K562 (cell line): ENCODE results near the gene LIAS. TPM values are rescaled to one million over a fixed set of nuclear protein-coding genes. Genes with fewer than 3 reads are reported as not detected.

Experiments
- BRD4 ChIP-seq: fragments of 200-600 bp; sonication (generic); IDR thresholded peaks from 2 replicates; pipeline ENCODE4 v1.6.1; 2017; ENCODE audit warnings: inconsistent platforms
- CBFB ChIP-seq: sonication (generic); formaldehyde crosslinking; IDR thresholded peaks from 2 replicates; pipeline ENCODE4 v1.4.0; 2020; ENCODE audit warnings: mild to moderate bottlenecking, missing genetic modification reagents
- CHD4 ChIP-seq: fragments of 200-600 bp; sonication (generic); IDR thresholded peaks from 3 replicates; pipeline ENCODE4 v1.6.1; 2012; ENCODE audit warnings: low read depth, mild to moderate bottlenecking, mixed read lengths, low read length, inconsistent platforms; ENCODE audit not compliant: insufficient read depth, insufficient replicate concordance, poor library complexity, severe bottlenecking
- DIDO1 ChIP-seq: fragments of 450-650 bp; IDR thresholded peaks from 2 replicates; pipeline ENCODE4 v1.6.1; 2016; ENCODE audit warnings: low read depth, missing biosample characterization, missing genetic modification characterization
- ESRRA ChIP-seq: fragments of 450-650 bp; IDR thresholded peaks from 2 replicates; pipeline ENCODE4 v1.6.1; 2014; ENCODE audit warnings: low read depth, mild to moderate bottlenecking, moderate library complexity, borderline replicate concordance
- FOXA1 ChIP-seq: fragments of 450-650 bp; IDR thresholded peaks from 2 replicates; pipeline ENCODE4 v1.6.1; 2016; ENCODE audit warnings: mild to moderate bottlenecking, borderline replicate concordance
- FOXK2 ChIP-seq, 2 experiments: fragments of 450-650 bp; IDR thresholded peaks in 1 of 2; conservative IDR thresholded peaks in 1 of 2; 2 replicates each; pipeline ENCODE4 v1.6.1; 2016; ENCODE audit warnings: low read depth in 2 of 2, mild to moderate bottlenecking in 1 of 2
- JUND ChIP-seq, 2 experiments: IDR thresholded peaks; 2 replicates in 1 of 2; 3 replicates in 1 of 2; pipeline ENCODE4 v1.6.1; 2011; ENCODE audit warnings: borderline replicate concordance in 2 of 2, low read depth in 2 of 2, low read length in 2 of 2, improper control_type of control experiment in 1 of 2, missing biosample characterization in 1 of 2, missing genetic modification characterization in 1 of 2, missing genetic modification reagents in 1 of 2
- KLF16 ChIP-seq: IDR thresholded peaks from 2 replicates; pipeline ENCODE4 v1.6.1; 2016; ENCODE audit warnings: antibody characterized with exemption
- MAZ ChIP-seq, 2 experiments: fragments of 450-650 bp in 1 of 2; sonication (generic) in 1 of 2; formaldehyde crosslinking; IDR thresholded peaks in 1 of 2; conservative IDR thresholded peaks in 1 of 2; 2 replicates each; pipeline versions ENCODE4 v1.4.0 to v1.5.0; 2020; ENCODE audit warnings: mild to moderate bottlenecking in 1 of 2, missing genetic modification reagents in 1 of 2
- MTA1 ChIP-seq: fragments of 450-650 bp; IDR thresholded peaks from 2 replicates; pipeline ENCODE4 v1.6.1; 2017; ENCODE audit warnings: borderline replicate concordance
- NFYB ChIP-seq: IDR thresholded peaks from 2 replicates; pipeline ENCODE4 v1.6.1; 2011; ENCODE audit warnings: mild to moderate bottlenecking, moderate library complexity; ENCODE audit not compliant: insufficient read length; ENCODE audit errors: extremely low read depth
- NONO ChIP-seq, 2 experiments: fragments of 200-400 bp in 1 of 2; fragments of 450-650 bp in 1 of 2; formaldehyde crosslinking in 1 of 2; IDR thresholded peaks; 2 replicates each; pipeline ENCODE4 v1.6.1; 2017; ENCODE audit warnings: low read depth in 2 of 2, mild to moderate bottlenecking in 2 of 2, moderate library complexity in 2 of 2, low read length in 1 of 2
- NUFIP1 ChIP-seq: fragments of 450-650 bp; IDR thresholded peaks from 2 replicates; pipeline ENCODE4 v1.6.1; 2018; ENCODE audit not compliant: partially characterized antibody
- POLR2A ChIP-seq: fragments of 450-650 bp; conservative IDR thresholded peaks from 2 replicates; pipeline ENCODE4 v1.6.1; 2016
- POLR2AphosphoS2 ChIP-seq: IDR thresholded peaks from 2 replicates; pipeline ENCODE4 v1.6.1; 2012; ENCODE audit warnings: low read length, improper control_type of control experiment
- POLR2H ChIP-seq: IDR thresholded peaks from 2 replicates; pipeline ENCODE4 v1.6.1; 2016; ENCODE audit warnings: missing genetic modification characterization, low read depth, mild to moderate bottlenecking, control low read depth, missing compliant biosample characterization, moderate library complexity
- SREBF1 ChIP-seq: fragments of 150-350 bp; IDR thresholded peaks from 2 replicates; pipeline ENCODE4 v1.6.1; 2014; ENCODE audit warnings: antibody characterized with exemption, low read depth, low read length, borderline replicate concordance
- ZFPM2 ChIP-seq: fragments of 250-450 bp; sonication (Bioruptor Pico); IDR thresholded peaks from 2 replicates; pipeline ENCODE4 v1.5.1; 2022; ENCODE audit warnings: mild to moderate bottlenecking
- ZNF384 ChIP-seq: IDR thresholded peaks from 2 replicates; pipeline ENCODE4 v1.6.1; 2012; ENCODE audit warnings: low read depth, low read length, improper control_type of control experiment
- ZNF785 ChIP-seq: fragments of 250-450 bp; sonication (Bioruptor Pico); IDR thresholded peaks from 2 replicates; pipeline ENCODE4 v1.4.0; 2020; ENCODE audit warnings: mild to moderate bottlenecking
- polyA plus RNA-seq, 8 experiments: library from polyadenylated mRNA; depleted of rRNA in 4 of 8; stranded (reverse) in 5 of 8; unstranded in 3 of 8; fragments of >200 nt; fragmentation: Nextera tagmentation in 2 of 8; fragmentation: Illumina TruSeq in 1 of 8; extraction: Ambion mirVana in 2 of 8; extraction: Trizol in 1 of 8; gene quantifications; 2 replicates each; pipeline versions ENCODE4 v1.2.1 to v1.2.3, GENCODE V29; 2011 to 2014; ENCODE audit warnings: inconsistent platforms in 1 of 8, missing spikeins in 1 of 8
- total RNA-seq, 7 experiments: library from RNA; depleted of rRNA in 6 of 7; stranded (reverse); fragments of >200 nt in 6 of 7; fragmentation: Illumina TruSeq in 2 of 7; extraction: Trizol in 2 of 7; gene quantifications; 2 replicates each; pipeline versions ENCODE4 v1.2.1 to v1.2.3, GENCODE V29; 2011 to 2021; ENCODE audit warnings: low replicate concordance in 1 of 7
- TF ChIP-seq, protein P1 (sequence below): fragments of 200-800 bp; sonication (Bioruptor generic); IDR thresholded peaks from 2 replicates; pipeline ENCODE4 v1.6.1; 2017; ENCODE audit warnings: missing genetic modification characterization, missing compliant biosample characterization
- TF ChIP-seq, protein P2 (sequence below), 2 experiments: fragments of 450-650 bp in 1 of 2; sonication (generic) in 1 of 2; formaldehyde crosslinking; conservative IDR thresholded peaks; 2 replicates each; pipeline versions ENCODE4 v1.4.0 to v1.8.1; 2020 to 2022; ENCODE audit warnings: mild to moderate bottlenecking in 1 of 2, missing genetic modification reagents in 1 of 2
- TF ChIP-seq, protein P3 (sequence below): sonication (generic); formaldehyde crosslinking; IDR thresholded peaks from 2 replicates; pipeline ENCODE4 v1.4.0; 2020; ENCODE audit warnings: mild to moderate bottlenecking, missing genetic modification reagents

LIAS gene
- total and polyA plus RNA-seq, 9 of the 15 experiments (the other 6 are each of a cell fraction or from before 2014, with no cell fraction given) = 21.9 to 57.1 (median 42.1) TPM

DNA sequence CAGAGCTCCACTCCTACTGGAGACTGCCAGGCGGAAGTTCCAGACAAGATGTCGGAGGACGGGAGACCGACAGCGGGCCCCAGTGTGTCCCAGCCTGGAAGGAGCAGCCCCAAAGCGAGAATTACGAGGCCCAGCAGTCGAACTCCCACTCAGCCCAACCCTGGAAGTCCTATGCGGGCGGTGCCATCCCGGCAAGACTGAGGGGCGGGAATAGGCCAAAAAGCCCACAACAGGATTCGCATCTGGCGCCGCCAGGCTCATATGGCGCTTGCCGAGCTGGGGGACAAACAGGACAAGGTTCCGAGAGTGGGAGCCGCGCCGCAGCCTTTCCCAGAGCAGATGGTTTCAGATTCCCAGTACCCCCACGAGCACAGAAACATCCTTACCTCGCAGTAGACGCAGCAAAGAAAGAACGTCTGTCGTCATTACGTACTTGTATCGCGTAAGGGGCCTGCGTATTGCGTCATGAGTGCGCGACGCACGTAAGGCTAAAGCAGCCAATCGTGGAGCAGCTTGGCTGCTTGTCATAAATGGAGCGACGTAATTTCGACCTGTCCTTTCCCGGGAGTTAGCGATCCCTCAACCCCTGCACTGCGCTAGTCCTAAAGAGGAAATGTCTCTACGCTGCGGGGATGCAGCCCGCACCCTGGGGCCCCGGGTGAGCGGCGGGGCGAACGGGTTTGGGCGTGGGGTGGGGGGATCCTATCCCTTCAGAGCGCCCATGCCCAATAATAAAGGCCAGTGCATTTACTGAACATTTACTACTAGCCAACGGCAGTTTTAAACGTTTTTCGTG is at the start of gene LIAS, which contains the start of gene RPL9 (continued):
- TF ChIP-seq, protein P1, sequence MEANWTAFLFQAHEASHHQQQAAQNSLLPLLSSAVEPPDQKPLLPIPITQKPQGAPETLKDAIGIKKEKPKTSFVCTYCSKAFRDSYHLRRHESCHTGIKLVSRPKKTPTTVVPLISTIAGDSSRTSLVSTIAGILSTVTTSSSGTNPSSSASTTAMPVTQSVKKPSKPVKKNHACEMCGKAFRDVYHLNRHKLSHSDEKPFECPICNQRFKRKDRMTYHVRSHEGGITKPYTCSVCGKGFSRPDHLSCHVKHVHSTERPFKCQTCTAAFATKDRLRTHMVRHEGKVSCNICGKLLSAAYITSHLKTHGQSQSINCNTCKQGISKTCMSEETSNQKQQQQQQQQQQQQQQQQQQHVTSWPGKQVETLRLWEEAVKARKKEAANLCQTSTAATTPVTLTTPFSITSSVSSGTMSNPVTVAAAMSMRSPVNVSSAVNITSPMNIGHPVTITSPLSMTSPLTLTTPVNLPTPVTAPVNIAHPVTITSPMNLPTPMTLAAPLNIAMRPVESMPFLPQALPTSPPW (CRISPR knock-in tag) = peak; percentile 51
- TF ChIP-seq MTA1 (peak; percentile 100), ZNF384 (no peak), CBFB (CRISPR knock-in tag) (peak; percentile 72; the same call in 1 of the 2 replicates), SREBF1 (no peak; the same call in 1 of the 2 replicates), NFYB (peak; percentile 79), CHD4 (no peak), ZFPM2 (CRISPR knock-in tag) (no peak), JUND (IDR thresholded peaks at IDR 0.05; ENCODE audit: borderline replicate concordance, low read depth, low read length) (peak; percentile 89), JUND (tag; IDR thresholded peaks at IDR 0.05; ENCODE audit: borderline replicate concordance, low read depth, low read length) (peak; percentile 90), BRD4 (peak; percentile 94), NUFIP1 (no peak), POLR2AphosphoS2 (peak; percentile 95; the same call in 1 of the 2 replicates), ZNF785 (no peak), NONO (IDR thresholded peaks at IDR 0.05; ENCODE audit: low read depth in 2 of 2, low read length in 1 of 2) (no peak), POLR2A (peak; percentile 99), ESRRA (peak; percentile 94), FOXA1 (no peak), KLF16 (no peak), MAZ (CRISPR knock-in tag; conservative IDR thresholded peaks at IDR 0.05 in 1 of 2, IDR thresholded peaks at IDR 0.05 in 1 of 2) (peak; percentile 91 to 98), FOXK2 (conservative IDR thresholded peaks at IDR 0.05 in 1 of 2, IDR thresholded peaks at IDR 0.05 in 1 of 2; ENCODE audit: low read depth in 2 of 2) (peak; percentile 77 to 83), POLR2H (peak; percentile 96), DIDO1 (tag) (peak; percentile 72)
- TF ChIP-seq, protein P2, sequence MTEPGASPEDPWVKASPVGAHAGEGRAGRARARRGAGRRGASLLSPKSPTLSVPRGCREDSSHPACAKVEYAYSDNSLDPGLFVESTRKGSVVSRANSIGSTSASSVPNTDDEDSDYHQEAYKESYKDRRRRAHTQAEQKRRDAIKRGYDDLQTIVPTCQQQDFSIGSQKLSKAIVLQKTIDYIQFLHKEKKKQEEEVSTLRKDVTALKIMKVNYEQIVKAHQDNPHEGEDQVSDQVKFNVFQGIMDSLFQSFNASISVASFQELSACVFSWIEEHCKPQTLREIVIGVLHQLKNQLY (CRISPR knock-in tag; conservative IDR thresholded peaks at IDR 0.05) = no peak
- TF ChIP-seq, protein P3, sequence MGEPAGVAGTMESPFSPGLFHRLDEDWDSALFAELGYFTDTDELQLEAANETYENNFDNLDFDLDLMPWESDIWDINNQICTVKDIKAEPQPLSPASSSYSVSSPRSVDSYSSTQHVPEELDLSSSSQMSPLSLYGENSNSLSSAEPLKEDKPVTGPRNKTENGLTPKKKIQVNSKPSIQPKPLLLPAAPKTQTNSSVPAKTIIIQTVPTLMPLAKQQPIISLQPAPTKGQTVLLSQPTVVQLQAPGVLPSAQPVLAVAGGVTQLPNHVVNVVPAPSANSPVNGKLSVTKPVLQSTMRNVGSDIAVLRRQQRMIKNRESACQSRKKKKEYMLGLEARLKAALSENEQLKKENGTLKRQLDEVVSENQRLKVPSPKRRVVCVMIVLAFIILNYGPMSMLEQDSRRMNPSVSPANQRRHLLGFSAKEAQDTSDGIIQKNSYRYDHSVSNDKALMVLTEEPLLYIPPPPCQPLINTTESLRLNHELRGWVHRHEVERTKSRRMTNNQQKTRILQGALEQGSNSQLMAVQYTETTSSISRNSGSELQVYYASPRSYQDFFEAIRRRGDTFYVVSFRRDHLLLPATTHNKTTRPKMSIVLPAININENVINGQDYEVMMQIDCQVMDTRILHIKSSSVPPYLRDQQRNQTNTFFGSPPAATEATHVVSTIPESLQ (CRISPR knock-in tag) = no peak; the same call in 1 of the 2 replicates
